BJ (cell line): Measurements from ENCODE around the gene COG1. TPM values are rescaled to one million over a fixed set of nuclear protein-coding genes. Genes with fewer than 3 reads are reported as not detected.

Experiments used
- CTCF ChIA-PET: fragments of 350-600 bp; formaldehyde crosslinking; extraction: SDS; loops from one replicate; lab custom pipeline; 2021; ENCODE audit warnings: antibody characterized with exemption, inconsistent platforms; lab: Yijun Ruan, JAX
- POLR2A ChIA-PET: fragments of 300-600 bp; sonication (Branson Sonifier 250); formaldehyde crosslinking; extraction: SDS; loops from one replicate; lab custom pipeline; 2021; ENCODE audit warnings: antibody characterized with exemption; lab: Charles Lee
- DNase-seq: peaks from one replicate; pipeline ENCODE4 v3.0.0-alpha.2; 2011; ENCODE audit warnings: low read depth
- H3K27me3 ChIP-seq: 2 replicates; pipeline ENCODE4 v1.6.0; 2011; ENCODE audit warnings: low read length; ENCODE audit not compliant: control insufficient read depth, insufficient read depth
- H3K36me3 ChIP-seq: 2 replicates; pipeline ENCODE4 v1.5.1; 2011; ENCODE audit warnings: low read length; ENCODE audit not compliant: control insufficient read depth, insufficient read depth
- H3K4me3 ChIP-seq: 2 replicates; pipeline ENCODE4 v1.5.1; 2011; ENCODE audit warnings: low read depth, mild to moderate bottlenecking, control low read depth, low read length
- polyA plus RNA-seq: library from polyadenylated mRNA; depleted of rRNA; stranded (reverse); fragments of >200 nt; gene quantifications from 2 replicates; pipeline ENCODE4 v1.2.3, GENCODE V29; 2011
- TF ChIP-seq, protein P1 (sequence below): IDR thresholded peaks from 2 replicates; pipeline ENCODE4 v1.5.1; 2011; ENCODE audit warnings: low read depth, mild to moderate bottlenecking, control low read depth, inconsistent platforms, low read length, moderate library complexity; ENCODE audit not compliant: insufficient read depth

Gene COG1
- polyA plus RNA-seq, 1 experiment = 54.9 TPM

DNA sequence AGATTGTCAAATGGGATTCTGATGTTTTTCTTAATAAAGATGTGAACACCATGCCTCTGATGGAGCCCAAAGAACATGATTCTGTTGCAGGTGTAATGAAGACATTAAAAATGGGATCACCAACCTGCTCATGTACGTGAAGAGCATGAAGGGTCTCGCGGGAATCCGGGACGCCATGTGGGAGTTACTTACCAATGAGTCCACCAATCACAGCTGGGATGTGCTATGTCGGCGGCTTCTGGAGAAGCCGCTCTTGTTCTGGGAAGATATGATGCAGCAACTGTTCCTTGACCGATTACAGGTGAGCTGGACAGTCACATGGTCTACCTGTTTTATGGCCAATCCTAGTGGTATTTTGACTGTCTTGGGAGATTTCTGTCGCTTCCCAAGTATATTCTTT, 7.6 kb downstream of the COG1 start:
- H3K36me3 ChIP-seq = peaks cover 40% of the 10 kb centered on the region
- POLR2A ChIA-PET = no interaction called here
- CTCF ChIA-PET = interaction anchor here (1.1 to 1.6 kb wide), 2 partner anchors 10 to 28 kb away, joined by 3 to 4 read pairs; no protein-coding TSS in a partner anchor
- no peak for DNase-seq
- TF ChIP-seq, protein P1, sequence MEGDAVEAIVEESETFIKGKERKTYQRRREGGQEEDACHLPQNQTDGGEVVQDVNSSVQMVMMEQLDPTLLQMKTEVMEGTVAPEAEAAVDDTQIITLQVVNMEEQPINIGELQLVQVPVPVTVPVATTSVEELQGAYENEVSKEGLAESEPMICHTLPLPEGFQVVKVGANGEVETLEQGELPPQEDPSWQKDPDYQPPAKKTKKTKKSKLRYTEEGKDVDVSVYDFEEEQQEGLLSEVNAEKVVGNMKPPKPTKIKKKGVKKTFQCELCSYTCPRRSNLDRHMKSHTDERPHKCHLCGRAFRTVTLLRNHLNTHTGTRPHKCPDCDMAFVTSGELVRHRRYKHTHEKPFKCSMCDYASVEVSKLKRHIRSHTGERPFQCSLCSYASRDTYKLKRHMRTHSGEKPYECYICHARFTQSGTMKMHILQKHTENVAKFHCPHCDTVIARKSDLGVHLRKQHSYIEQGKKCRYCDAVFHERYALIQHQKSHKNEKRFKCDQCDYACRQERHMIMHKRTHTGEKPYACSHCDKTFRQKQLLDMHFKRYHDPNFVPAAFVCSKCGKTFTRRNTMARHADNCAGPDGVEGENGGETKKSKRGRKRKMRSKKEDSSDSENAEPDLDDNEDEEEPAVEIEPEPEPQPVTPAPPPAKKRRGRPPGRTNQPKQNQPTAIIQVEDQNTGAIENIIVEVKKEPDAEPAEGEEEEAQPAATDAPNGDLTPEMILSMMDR = no peak
- no peaks in the 10 kb centered on the region for H3K27me3 ChIP-seq
- no peak overlapping the region for H3K4me3 ChIP-seq

DNA sequence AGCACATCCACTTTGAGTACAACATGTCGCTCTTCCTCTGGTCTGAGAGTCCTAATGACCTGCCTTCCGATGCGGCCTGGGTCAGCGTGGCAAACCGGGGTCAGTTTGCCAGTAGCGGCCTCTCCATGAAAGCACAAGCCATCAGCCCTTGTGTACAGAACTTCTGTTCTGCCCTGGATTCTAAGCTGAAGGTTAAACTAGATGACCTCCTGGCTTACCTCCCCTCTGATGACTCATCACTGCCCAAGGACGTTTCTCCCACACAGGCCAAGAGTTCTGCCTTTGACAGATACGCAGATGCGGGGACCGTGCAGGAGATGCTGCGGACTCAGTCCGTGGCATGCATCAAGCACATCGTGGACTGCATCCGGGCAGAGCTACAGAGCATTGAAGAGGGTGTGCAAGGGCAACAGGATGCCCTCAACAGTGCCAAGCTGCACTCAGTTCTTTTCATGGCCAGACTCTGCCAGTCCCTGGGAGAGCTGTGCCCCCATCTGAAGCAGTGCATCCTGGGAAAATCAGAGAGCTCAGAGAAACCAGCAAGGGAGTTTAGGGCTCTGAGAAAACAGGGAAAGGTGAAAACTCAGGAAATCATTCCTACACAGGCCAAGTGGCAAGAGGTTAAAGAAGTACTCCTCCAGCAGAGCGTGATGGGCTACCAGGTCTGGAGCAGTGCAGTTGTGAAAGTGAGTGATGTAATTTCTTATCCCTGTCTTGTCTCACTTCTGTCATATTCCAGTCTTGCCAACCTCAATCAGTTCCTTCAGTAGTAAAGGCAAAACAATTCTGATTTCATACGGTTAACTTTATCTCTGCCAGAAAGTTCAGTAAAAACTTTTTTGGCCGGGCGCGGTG, 8.6 kb downstream of the COG1 start:
- CTCF ChIA-PET = interaction anchor here (0.5 to 1.6 kb wide), 3 partner anchors 9 to 169 kb away, joined by 3 to 4 read pairs (median 3); no protein-coding TSS in a partner anchor
- POLR2A ChIA-PET = no interaction called here
- peaks cover 43% of the 10 kb centered on the region for H3K36me3 ChIP-seq

DNA sequence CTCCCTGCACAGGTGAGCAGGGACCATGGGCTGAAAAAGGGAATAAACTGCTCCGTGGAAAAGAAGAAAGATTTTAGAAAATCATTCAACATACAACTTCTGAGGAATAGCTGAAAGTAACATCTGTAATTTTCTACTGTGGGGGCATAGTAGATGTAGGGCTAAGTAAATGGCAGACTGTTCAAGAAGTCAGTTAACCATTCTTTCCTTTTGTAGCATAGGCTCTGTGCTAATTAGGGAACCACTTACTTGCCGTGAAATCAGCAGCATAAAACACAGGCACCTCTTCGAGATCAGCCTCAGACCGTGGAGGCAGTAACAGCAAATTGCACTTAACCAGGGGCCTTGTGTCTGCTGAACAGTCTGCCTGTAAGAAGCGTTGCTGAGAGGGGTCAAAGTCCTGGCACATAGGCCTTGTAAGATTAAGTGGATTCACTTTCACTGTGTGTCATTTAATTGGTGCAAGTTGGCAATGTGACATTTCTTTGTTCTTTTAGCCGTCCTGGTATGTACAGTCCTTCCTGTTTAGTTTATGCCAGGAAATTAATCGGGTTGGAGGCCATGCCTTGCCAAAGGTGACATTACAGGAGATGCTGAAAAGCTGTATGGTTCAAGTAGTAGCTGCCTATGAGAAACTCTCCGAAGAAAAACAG, 10.4 kb downstream of the COG1 start:
- ChIA-PET CTCF (interaction anchor here (2.0 kb wide), 1 partner anchor 167 kb away, joined by 5 read pairs; no protein-coding TSS in a partner anchor), POLR2A (no interaction called here)
- no peak for DNase-seq
- TF ChIP-seq, protein P1 = no peak
- no peaks in the 10 kb centered on the region for H3K27me3 ChIP-seq
- no peak overlapping the region for H3K4me3 ChIP-seq
- peaks cover 45% of the 10 kb centered on the region for H3K36me3 ChIP-seq

More for the DNA sequence above, 8.6 kb downstream of the COG1 start:
- Histone ChIP-seq H3K4me3 (no peak overlapping the region), H3K27me3 (no peaks in the 10 kb centered on the region)
- no peak for DNase-seq
- TF ChIP-seq, protein P1 = no peak

DNA sequence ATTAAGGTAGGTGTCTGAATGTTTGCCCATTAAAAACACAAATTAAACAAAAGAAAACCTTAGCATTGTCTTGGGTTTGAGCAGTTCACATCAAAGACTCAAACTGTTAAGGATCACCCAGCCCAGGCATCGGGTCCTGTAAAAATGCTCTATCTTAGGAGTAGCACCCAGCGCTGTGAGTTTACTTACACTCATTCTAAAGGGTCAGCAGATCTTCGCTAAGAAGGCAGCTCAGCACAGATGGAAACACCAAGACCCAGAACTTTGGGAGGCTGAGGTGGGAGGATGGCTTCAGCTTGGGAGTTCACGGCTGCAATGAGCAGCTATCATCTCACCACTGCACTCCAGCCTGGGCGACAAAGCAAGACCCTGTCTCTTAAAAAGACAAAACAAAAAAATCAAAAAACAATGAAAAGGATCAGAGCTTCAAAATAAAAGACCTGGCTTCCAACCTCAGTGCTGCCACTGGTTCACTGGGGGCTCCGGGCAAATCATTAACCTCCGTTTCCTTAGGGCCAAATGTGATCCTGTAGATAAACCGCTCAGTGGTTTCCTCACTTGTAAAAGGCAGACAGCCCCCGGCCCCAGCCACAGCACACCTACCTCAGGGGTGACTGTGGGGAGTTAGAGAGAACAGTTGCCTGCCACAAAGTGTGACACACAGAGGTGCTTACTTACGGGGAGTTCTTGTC, 11.1 kb downstream of the COG1 start:
- ChIA-PET POLR2A (no interaction called here), CTCF (interaction anchor here (2.0 kb wide), 1 partner anchor 166 kb away, joined by 5 read pairs; no protein-coding TSS in a partner anchor)
- TF ChIP-seq, protein P1 = no peak
- no peak overlapping the region for H3K4me3 ChIP-seq
- H3K36me3 ChIP-seq = peaks cover 42% of the 10 kb centered on the region
- no peaks in the 10 kb centered on the region for H3K27me3 ChIP-seq
- DNase-seq = no peak
